Activated T-helper 9 cell treated with anti-CD3 and anti-CD28 coated beads, Interleukin-2, amount 50 U/mL, for 16 hours (primary cell): ENCODE measurements around the gene ATP5F1C.
A peak's percentile ranks its signal among the peaks of the same experiment; 100 is the strongest.
"Not testable (repeated sequence)": the region's sequence is repeated elsewhere in the genome, so short reads cannot be mapped to it uniquely, and the experiment has no call there.

Experiments
- DNase-seq: peaks from one replicate; pipeline ENCODE4 v3.0.0-alpha.2; 2020; ENCODE audit warnings: low read depth

ATP5F1C gene

DNA sequence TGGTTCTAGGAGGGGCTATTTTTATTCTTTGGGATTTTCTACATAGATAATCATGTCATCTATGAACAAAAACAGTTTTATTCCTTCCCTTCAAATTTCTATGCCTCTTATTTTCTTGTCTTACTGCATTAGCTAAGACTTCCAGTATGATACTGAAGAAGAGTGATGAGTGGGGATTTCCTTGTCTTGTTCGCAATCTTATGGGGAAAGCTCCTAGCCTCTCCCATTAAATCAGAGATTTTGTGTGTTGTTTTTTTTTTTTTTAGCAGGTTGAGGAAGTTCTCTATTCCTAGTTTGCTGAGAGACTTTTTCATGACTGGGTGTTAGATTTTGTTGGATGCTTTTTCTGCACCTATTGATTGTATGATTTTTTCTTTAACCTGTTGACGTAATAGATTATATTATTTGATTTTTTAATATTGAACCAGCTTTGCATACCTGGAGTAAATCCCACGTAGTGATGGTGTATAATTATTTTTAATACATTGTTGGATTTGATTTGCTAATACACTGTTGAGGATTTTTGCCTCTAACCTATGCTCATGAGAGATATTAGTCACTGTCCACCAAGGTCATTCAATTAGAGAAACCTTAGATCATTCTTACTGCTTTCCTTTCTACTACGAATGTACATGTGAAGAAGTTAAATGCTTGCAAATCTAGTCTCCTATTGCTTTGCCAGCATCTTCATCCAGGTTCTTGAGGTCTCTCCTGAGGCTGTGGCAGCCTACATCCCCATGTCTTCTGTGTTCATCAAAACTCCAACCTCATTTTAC is 6.5 kb downstream of the ATP5F1C start:
- DNase-seq, result no peak

DNA sequence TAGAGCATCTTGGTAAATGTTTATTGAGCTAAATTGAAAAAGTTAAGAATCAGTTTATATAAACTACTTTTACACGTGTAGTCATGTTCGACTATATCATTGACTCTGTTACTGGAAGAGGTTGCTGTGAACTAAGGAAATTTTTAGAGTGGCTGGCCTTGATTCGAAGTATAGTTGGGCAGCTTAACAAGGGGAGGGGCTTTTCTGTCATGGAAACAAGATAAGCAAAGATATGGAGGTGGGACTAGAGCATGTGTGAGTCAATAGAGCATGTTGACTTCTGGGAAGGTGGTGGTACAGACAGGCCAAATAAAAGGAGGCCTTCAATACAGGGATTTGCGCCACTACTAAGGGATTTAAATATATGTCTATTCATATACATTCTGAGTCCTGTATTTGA is 7.6 kb downstream of the ATP5F1C start:
- no peak for DNase-seq

DNA sequence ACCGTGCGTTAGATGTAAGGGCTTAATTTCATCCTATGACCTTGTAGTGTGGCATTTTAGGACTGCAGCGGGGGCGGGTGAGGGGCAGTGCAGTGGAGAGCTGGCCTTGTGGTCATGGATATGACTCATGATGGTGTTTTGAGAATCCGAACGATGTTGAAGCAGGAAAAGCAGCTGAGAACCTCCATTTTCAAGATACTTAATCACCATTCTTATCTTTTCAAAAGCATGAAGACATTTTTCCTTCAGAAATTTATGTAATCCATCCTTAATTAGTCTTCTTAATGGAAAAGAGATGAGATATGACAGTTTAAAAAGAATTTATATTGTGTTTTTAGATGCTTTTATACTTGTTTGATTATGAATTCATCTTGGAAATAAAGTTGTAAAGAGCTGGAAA is 9.6 kb downstream of the ATP5F1C start:
- no peak for DNase-seq

DNA sequence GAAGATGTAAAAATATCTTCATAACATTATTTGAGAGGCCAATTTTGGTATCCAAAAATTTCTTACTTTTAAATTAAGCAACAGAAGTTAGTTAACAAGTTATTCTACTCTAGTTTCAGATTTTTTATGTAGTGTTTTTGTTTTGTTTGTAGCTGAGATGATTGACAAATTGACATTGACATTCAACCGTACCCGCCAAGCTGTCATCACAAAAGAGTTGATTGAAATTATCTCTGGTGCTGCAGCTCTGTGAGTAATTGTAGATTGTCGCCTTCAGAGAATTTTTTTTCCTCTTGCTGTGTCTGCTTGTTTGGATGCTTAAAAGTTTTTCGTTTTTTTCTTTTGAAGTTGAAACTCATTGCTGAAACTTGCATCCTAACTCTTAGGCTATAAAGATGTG is 14.6 kb downstream of the ATP5F1C start:
- DNase-seq, result no peak

DNA sequence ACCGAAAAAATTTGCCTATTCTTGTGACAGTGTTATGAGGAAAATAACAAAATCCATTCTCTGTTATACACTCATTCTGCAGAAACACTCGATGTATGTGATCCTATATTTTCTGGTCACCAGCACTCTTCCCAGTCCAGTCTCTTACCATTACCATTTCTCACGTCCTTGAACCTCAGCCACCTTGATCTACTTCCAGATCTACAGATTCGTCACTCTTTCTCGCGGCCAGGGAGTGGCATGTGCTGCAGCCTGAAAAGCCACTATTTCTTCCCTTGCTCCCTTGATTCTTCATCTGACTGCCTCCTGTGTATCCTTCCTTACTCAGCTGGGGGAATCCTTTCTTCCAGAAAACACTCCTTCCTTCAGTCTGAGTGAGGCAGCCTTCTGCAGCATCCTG is 16.2 kb downstream of the ATP5F1C start:
- DNase-seq, result no peak

DNA sequence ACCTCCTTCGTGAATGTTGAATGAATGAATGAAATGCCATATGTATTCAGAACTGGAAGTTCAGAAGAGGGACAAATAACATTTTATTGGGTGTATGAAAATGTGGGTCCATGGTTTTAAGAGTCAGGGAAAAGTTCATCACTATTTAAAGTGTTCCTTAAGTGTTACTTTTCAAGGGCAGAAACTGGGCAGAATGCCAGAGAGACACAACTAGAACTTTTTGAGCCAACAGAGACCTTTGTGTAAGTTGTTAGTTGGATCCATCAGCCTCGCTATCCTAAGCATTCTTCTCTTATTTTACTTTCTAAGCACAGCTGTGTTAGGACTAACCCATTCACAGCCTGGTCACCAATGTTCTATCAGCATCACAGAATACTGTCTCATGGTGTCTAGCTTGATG is 16.8 kb downstream of the ATP5F1C start:
- DNase-seq, result no peak

DNA sequence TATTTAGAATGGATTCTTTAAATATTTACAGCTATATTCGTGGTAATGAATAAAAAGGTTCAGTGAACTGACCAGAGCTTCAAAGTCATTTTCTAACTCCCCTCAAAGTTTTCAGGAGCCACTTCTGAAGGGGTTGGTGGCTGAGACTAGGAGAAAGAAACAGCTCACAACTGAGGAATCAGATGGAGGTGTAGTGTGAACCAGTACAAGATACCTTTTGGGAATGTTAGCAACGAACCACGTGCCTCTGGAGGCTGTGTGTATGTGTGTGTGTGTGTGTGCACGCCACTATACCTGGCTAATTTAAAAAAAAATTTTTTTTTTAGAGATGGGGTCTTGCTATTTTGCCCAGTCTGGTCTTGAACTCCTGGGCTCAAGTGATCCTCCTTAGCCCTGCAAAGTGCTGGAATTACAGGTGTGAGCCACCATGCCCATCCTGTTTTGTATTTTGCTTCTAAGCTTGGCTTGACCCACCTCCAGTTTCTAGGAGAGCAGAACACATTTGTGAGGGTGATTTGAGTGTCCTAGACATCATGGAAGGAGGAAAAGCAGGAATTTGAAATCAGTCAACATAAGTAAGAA is 20.8 kb downstream of the ATP5F1C start:
- DNase-seq, result no peak

DNA sequence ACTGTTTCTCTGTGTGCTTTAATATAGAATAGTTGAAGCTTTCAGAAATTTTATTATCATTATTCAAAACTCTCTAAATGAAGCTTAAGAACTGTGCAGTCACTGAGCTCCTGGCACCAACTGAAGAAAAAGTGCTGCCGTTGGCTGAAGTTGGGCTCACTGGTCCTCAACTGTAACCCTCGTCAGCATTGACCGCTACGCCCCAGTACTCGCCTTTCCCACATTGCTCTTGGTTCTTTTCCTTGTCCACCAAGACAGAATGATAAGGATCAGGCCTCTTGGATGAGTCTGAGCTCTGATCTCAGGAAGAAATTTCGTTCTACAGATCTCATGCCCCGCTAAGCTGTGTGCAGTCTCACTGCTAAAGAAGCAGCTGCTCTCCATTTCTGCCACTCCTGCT is 22.5 kb downstream of the ATP5F1C start:
- DNase-seq, result no peak

DNA sequence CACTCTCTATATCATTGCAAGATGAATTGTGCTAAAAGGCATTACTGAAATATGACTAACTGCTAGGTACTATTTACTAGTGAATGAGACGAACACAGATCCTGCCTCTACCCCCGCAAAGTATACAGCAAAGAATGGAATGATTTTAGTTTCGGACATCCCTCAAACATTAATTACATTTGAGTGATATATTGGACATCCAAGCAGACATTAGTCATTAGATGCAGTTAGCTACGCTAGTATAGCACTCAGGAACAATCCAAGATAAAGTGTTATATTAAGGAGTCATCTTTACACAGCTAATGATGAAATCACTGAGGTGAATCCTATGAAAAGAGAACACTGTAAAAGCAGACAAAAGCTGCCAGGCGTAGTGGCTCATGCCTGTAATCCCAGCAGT is 23.0 kb downstream of the ATP5F1C start:
- no peak for DNase-seq

DNA sequence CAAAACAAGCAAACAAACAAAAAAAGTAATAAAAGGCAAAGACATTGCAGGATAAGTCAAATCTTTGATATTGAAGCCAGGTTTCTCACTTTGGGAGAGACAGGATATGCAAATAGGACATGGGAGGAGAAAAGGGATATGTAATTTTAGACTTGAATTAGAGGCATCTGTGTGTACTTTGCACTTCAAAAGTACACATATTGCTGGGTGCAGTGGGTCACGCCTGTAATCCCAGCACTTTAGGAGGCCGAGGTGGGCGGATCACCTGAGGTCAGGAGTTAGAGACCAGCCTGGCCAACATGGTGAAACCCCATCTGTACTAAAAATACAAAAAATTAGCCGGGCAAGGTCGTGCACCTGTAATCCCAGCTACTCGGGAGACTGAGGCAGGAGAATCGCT is 23.8 kb downstream of the ATP5F1C start:
- not testable (repeated sequence) for DNase-seq

DNA sequence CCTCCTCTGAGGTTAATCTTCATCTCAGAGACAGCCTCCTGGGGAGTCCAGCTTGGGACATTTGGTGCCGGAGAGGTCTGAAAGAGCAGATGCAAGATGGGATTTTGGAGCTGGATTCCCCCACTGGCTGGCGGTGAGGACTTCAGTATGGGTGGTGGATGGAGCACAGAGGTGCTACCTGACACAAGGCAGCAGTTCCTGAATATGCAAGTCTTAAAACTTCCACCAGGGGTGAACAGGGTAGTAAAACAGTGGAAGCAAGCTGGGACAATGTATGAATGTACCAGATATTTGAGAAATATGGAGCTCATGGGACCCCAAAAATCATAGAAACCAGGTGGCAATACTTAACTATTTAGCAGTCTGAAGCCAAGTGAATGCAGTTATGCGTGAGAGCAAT is 25.5 kb downstream of the ATP5F1C start:
- DNase-seq, result no peak

DNA sequence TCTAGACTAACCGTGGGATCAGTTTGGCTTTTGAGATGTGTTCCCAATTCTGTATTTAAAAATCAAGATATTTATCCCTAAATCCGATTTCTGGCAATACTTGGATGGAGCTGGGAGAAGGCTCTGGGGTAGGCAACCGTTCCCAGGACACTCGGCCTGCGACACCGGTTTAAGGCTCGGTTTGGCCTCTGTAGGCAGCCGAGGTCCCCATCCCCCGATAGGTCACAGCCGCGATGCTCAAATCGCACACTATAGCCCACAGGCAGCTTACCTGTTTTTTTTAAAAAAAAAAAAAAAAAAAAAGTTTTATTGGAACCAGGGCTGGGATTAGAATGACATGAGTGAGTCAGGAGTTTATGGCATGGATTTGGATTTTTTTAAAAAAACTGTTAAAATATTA is 29.6 kb downstream of the ATP5F1C start:
- DNase-seq, result no peak

DNA sequence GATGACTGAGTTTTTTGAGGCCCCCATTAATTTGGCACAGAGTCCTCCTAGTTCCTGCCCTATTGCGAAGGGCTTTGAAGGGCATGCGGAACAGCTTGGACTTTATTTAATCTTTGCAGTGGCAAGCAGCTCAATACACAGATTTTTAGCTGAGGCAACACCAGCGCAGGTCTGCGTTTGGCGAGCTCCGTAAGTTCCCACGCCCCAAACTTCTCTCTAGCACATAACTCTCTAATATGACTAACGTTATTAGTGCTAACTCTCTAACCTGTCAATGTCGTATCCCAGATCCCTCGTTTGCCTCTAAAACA is 30.0 kb downstream of the ATP5F1C start:
- DNase-seq, result no peak

DNA sequence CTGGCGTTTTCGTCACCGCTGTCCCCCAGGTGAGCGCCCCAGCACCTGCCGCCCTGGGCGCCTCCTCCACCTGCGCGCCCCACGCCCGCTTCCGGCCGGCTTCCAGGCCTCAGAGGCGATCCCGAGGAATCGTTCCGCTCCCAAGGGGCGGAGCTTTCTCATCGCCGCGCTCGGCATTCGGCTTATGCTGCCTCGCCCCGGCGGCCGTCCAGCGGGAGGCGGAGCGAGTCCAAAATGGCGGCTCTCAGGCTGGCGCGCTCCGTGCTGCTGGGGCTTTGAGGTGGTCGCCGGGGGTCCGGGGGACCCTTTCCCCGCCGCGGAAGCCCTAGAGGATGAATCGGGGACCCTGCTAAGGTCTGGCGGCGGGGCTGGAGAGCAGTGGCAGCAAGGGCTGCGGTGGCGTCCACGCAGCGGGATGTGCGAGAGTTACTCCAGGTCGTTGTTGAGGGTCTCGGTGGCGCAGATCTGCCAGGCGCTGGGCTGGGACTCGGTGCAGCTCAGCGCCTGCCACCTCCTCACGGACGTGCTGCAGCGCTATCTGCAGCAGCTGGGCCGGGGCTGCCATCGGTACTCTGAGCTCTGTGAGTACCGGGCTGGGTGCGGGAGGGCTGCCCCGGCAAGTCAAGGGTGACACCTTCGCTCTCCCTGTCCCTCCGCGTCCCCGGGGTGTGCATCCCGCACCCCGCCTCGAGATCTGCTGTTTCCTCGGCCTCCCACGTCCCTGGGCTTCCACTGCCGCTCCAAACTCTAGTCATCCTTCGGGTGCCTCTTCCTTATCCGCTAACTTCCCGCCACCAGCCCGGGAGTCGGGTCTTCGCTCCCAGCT is 30.5 kb downstream of the ATP5F1C start, which contains the start of gene TAF3:
Gene TAF3, plus strand, starts transcription at position 211 of the 826 bp plus-strand sequence. Its CDS starts 205 bp downstream, at position 416.
- peak; percentile 89 for DNase-seq

DNA sequence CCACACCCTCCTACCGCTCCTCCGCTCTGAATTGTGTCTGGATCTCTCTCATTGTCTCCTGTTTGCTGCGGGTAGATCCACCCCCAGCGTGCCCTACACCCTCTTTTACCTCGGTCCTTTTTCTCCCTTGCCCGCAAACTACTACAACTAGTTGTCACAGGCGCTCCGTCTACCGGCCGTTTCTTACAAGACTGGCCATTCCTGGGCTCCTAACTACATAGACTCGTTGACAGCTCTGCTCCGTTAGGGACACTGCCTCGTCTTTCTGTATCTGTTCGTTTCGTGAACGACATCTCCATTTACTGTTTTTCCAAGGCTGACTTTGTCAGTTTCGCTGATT is 31.1 kb downstream of the ATP5F1C start:
- DNase-seq, result peak; percentile 1

DNA sequence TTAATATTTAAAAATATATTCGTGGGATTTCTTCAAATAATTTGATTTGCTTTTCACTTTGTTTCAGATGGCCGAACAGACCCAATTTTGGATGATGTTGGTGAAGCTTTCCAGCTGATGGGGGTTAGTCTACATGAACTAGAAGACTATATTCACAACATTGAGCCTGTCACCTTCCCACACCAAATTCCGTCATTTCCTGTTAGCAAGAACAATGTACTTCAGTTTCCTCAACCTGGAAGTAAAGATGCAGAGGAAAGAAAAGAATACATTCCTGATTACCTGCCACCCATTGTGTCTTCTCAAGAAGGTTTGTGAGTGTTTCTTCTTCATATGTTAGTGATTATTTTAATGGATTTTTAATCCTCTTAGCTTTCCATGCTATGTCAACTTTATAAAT is 36.3 kb downstream of the ATP5F1C start:
- no peak for DNase-seq

DNA sequence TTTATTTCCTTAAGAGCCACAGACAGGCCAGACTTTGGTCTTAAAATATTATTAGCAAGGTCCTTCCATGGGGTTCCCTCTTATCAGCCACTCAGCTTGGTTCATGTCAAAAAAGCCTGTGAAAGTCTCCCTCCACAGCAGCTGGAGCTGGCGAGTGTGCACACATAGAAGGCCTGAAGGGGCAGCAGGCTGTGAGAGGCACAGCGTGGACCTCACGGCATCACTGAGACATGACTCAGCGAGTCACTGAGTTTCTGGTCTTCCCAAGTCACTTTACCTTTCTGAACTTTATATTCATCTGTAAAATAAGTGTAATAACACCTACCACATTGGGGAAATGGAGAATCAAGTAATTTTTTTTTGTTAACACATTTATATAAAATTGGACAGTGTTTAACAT is 39.0 kb downstream of the ATP5F1C start:
- no peak for DNase-seq

DNA sequence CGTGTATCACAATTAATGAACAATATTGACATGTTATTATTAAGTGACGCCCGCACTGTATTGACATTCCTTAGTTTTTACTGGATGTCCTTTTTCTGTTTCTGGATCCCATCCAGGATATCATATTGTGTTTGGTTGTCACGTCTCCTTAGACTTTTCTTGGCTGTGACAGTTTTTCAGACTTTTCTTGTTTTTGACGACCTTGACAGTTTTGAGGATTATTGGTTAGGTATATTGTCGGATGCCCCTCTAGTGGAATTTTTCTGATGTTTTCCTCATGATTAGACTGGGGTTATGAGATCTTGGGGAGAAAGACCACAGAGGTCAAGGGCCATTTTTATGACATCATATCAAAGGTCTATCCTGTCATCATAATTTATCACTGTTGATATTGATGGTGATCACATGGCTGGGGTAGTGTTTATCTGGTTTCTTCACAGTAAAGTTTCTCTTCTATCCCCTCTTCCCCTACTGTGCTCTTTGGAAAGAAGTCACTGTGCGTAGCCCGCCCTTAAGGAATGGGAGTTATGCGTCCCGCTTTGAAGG is 41.4 kb downstream of the ATP5F1C start:
- no peak for DNase-seq

DNA sequence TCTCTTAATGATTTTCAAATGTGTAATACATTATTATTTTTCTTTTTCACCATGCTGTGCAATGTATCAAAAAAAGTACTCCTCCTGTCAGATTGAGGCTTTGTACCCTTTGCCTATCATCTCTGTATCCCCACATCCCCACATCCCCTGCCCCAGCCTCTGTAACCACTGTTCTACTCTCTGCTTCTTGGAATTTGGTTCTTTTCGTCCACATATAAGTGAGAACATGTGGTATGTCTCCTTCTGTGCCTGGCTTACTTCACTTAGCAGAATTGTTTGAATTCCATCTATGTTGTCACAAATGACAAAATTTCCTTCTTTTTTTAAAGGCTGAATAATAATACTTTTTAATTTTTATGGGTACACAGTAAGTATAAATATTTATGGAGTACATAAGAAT is 44.1 kb downstream of the ATP5F1C start:
- DNase-seq, result no peak

DNA sequence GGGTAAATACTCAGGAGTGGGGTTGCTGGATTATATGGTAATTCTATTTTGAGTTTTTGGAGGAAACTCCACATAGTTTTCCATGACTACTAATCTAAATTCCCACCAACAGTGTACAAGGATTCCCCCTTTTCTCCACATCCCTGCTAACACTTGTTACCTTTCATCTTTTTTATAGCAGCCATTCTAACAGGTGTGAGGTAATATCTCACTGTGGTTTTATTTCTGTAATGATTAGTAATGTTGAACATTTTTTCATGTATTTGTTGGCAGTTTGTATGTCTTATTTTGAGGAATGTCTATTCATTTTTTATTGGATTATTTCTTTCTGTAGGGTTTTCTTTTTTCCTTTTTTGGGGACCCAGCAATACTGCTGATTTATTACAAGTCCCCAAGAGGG is 45.2 kb downstream of the ATP5F1C start:
- no peak for DNase-seq

DNA sequence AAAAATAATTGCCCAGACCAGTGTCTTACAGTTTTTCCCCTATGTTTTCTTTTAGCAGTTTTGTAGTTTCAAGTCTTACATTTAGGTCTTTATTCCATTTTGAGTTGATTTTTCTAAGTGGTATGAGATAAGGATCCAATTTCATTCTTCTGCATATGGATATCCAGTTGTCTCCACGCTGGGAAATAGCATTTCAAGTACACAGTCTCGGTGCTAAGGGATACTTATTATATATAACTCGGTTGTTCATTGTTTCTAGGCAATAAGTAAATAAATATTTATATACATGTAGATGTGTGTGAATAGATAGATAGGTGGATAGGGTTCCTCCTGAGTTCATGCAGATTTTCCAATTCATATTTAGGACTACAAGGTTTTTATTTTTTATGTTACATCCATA is 46.3 kb downstream of the ATP5F1C start:
- DNase-seq, result no peak

DNA sequence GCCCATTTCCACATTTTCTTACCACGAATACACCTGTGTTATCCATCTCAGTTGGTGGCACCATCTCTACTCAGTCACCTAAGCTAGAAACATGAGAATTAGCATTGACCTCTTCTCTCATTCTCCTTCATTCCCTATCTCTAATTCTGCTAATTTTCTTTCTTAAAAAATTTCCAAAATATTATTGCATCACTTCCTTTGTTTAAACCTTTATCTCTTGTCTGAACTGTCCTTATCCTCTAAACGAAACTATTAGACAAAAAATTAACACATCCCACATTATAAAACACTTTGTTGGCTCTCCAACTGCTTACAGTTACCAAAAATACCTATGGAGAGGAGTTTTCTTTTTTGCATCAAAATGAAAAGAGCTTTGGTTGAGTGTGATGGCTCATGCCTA is 48.6 kb downstream of the ATP5F1C start:
- no peak for DNase-seq

DNA sequence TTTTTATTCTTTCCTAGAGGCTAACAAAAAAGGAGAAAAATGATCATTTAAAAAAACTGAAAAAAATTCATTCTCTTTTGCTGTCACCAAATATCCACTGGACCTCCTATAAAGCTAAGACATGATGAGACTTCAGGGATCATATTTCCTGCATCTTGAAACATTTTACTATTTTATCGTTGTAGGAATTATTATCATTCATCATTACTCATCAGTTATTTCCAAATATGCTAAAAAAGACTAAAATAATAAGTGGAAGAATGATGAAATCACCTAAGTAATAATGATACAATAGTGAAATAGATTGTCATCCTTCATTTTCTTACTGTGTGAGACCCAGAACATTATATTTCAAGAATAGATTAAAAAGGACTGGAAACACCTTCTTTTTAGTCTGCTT is 58.6 kb downstream of the ATP5F1C start:
- no peak for DNase-seq
